ENCODE data around the gene CD22. TPM values are rescaled to one million over a fixed set of nuclear protein-coding genes. Genes with fewer than 3 reads are reported as not detected.

CD22 gene
- total RNA-seq, 1 experiment from 2014 or later: not detected

DNA sequence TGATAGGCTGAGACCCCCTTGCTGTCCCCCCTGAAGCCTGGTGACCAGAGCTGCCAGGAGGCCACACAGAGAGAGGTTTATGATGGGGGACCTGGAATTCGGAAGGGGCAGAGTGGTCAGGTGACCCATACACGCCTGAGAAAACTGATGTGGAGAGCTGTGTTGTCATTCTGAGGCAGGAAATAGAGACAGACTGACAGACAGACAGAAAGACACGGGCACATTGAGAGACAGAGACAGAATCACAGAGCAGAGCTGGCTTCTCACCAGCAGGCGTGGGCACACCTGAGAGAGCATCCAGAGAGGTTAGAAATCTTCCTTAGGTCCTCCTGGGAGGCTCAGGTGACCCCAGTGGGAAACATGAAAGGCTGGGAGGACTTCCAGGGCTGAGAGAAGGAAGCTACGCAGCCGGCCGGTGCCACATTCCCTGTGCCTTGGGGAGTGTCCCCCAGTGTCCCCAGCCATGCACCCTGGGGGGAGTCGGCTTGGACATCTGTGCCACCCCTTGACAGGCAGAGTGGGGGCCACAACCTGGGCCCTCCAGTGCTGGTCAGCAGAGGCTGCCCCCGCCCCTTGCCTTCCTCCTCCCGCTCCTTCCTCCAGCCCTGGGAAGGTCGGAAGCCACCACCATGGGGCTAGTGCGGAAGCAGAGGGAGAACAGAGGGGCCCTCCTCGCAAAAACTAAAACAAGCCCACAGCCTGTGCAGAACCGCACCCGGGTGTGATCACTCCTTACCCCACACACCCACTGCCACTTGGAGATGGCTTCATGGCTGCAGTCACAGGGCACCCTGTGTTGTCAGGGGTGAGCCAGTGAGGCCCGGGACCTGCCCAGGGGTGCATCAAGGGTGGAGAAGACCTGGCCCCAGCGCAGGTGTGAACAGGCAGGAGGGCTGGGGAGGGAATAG is 20.9 kb downstream of the CD22 start:
- Histone ChIP-seq H4K91ac (ENCODE audit: insufficient read length, low read depth, low read length) (no peak overlapping the region), H2BK15ac (ENCODE audit: low read depth, low read length) (no peak overlapping the region), H3K9me3 (ENCODE audit: control insufficient read depth, low read depth, low read length) (no peaks in the 10 kb centered on the region), H3T11ph (ENCODE audit: low read length) (no peak overlapping the region), H3K27me3 (ENCODE audit: insufficient read depth, low read length) (no peaks in the 10 kb centered on the region), H2BK5ac (ENCODE audit: insufficient read length, low read length) (no peak overlapping the region), H2AK5ac (ENCODE audit: insufficient read length, low read length) (no peak overlapping the region), H3K9ac (ENCODE audit: extremely low read depth, insufficient read length, low read length) (no peak overlapping the region), H3K23me2 (ENCODE audit: insufficient read length, low read depth, low read length, poor library complexity, severe bottlenecking) (peaks cover 4% of the 10 kb centered on the region), H2BK20ac (ENCODE audit: low read depth, low read length, poor library complexity, severe bottlenecking) (no peak overlapping the region), H3K56ac (ENCODE audit: insufficient read length, low read depth, low read length) (no peak overlapping the region), H4K20me1 (ENCODE audit: control insufficient read depth, insufficient read depth, insufficient read length) (no peaks in the 10 kb centered on the region), H4K8ac (replicated peaks; ENCODE audit: insufficient read length, low read depth, low read length) (no peak overlapping the region), H3K79me2 (ENCODE audit: insufficient read depth, low read length) (no peaks in the 10 kb centered on the region), H3K4me2 (ENCODE audit: insufficient read depth, insufficient read length, low read length) (no peak overlapping the region), H2BK12ac (ENCODE audit: insufficient read length, low read depth, low read length) (no peak overlapping the region), H3K4me1 (ENCODE audit: insufficient read depth, low read length) (no peaks in the 10 kb centered on the region; the same call in 1 of the 2 replicates), H3K18ac (ENCODE audit: insufficient read length, low read depth, low read length) (no peak overlapping the region), H3K14ac (ENCODE audit: insufficient read depth, low read length) (no peak overlapping the region; the same call in 1 of the 2 replicates), H2BK120ac (ENCODE audit: low read depth, low read length, poor library complexity, severe bottlenecking) (no peak overlapping the region), H2AFZ (ENCODE audit: low read length) (no peak overlapping the region), H3K23ac (ENCODE audit: insufficient read length, low read depth, low read length) (no peak overlapping the region), H4K5ac (ENCODE audit: insufficient read length, low read depth, low read length) (no peak overlapping the region), H3K79me1 (ENCODE audit: insufficient read depth, low read depth, low read length, poor library complexity, severe bottlenecking) (no peaks in the 10 kb centered on the region), H3K27ac (ENCODE audit: insufficient read length, low read depth, low read length) (no peak overlapping the region), H3K4ac (ENCODE audit: low read depth, low read length) (no peak overlapping the region)
- no CpG with 5 or more reads among the region's 17 CpGs for WGBS (ENCODE audit: extremely low coverage, insufficient read length, low lambda C conversion rate)
- peak; percentile 20 for DNase-seq
- H3K4me1 Mint-ChIP-seq: peaks cover 9 to 19% of the 10 kb centered on the region in 2 experiments
- H3K36me3 Mint-ChIP-seq (ENCODE audit: insufficient read depth in 1 of 3, low read depth in 3 of 3): no peaks in the 10 kb centered on the region; a peak in 1 of 7 replicates
- no peak overlapping the region for H3K4me3 Mint-ChIP-seq
- peak overlapping the region in 1 of 3 experiments; percentile 52; a peak in 1 of 7 replicates for H3K27ac Mint-ChIP-seq
- no peaks in the 10 kb centered on the region for H3K9me3 Mint-ChIP-seq
- TF ChIP-seq, protein P1, sequence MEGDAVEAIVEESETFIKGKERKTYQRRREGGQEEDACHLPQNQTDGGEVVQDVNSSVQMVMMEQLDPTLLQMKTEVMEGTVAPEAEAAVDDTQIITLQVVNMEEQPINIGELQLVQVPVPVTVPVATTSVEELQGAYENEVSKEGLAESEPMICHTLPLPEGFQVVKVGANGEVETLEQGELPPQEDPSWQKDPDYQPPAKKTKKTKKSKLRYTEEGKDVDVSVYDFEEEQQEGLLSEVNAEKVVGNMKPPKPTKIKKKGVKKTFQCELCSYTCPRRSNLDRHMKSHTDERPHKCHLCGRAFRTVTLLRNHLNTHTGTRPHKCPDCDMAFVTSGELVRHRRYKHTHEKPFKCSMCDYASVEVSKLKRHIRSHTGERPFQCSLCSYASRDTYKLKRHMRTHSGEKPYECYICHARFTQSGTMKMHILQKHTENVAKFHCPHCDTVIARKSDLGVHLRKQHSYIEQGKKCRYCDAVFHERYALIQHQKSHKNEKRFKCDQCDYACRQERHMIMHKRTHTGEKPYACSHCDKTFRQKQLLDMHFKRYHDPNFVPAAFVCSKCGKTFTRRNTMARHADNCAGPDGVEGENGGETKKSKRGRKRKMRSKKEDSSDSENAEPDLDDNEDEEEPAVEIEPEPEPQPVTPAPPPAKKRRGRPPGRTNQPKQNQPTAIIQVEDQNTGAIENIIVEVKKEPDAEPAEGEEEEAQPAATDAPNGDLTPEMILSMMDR (conservative IDR thresholded peaks at IDR 0.05): no peak
- peaks cover 45% of the 10 kb centered on the region for H3K27me3 Mint-ChIP-seq (ENCODE audit: low read depth)

Data from H9 (cell line).